Endometrial microvascular endothelial cells (primary cell): ENCODE data around the gene ANKS1B. TPM values are rescaled to one million over a fixed set of nuclear protein-coding genes. Genes with fewer than 3 reads are reported as not detected.
"Not testable (repeated sequence)": the region's sequence is repeated elsewhere in the genome, so short reads cannot be mapped to it uniquely, and the experiment has no call there.

Experiments
- in situ Hi-C: cut with HindIII; loops from 2 replicates; pipeline ENCODE4 v1.10.0; 2017; ENCODE audit warnings: low sequenced_read_pairs, low pct_unique_long_range_greater_than_20kb; ENCODE audit errors: inconsistent ontology term
- total RNA-seq: library from RNA; depleted of rRNA; stranded (reverse); fragments of >200 nt; gene quantifications from one replicate; pipeline ENCODE4 v1.2.3, GENCODE V29; 2015; ENCODE audit errors: inconsistent ontology term

Gene ANKS1B
- total RNA-seq, 1 donor from 2014 or later = not detected

DNA sequence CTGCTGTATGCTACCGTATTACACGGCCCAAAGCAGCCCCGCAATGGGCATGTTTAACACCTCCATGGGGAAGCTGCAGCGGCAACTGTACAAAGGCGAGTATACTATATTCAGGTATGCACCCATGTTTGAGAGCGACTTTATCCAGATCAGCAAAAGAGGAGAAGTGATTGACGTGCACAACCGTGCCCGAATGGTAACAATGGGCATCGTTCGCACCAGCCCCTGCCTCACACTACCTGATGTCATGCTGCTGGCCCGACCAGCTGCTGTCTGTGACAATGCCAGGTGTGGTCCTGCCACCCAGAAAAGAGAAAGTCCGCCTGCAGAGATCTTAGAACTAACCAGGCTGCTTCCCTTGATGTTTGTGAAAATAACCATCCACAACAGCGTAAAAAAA lies 336.6 kb downstream of the ANKS1B start:
- in situ Hi-C loops = no loop called here

DNA sequence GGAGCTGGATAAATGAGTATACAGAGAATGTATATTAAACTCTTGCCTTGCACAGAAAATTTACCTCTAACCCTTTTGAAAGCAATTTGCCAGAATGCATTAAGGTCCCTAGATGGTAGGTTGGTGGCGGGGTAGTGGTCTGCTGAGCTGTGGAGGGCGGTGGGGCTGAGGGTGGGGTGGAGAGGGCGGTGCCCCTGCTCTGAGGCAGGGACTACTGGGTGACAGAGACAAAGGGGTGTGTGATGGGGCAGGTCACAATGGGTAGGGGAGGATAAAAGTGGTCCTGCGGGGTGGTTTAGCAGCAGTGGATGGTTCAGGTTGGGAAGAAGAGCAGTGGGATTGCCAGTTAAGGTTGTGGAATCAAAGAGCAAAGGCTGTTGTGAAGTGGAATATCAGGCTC lies 337.3 kb downstream of the ANKS1B start, which contains the start of gene GARIN6:
TSS of gene GARIN6 (plus strand) at position 301 of the 400 bp plus-strand sequence. CDS start 422 bp downstream, outside the sequence.
- in situ Hi-C loops = no loop called here

- in situ Hi-C loops = no loop called here
Measured at GRCh38 chr12:99644629-99645028, 340.1 kb downstream of the ANKS1B start.

DNA sequence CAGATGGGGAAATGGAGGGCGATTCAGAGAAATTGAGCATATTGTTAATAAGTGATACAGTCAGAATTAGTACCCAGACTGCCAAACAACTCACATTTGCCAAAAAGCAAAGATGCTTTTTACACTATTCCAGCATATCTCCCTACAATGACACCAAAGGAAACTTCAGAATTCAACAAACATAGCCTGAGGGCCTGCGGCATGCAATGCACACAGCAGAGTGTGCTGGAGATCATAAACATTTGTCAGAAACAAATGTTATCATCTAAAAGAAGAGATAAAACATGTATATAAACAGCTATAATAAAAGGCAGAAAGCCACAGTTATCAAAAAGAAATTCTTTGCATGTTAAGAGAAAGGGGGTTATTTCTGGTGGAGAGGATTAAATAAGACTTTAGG lies 357.3 kb downstream of the ANKS1B start:
- in situ Hi-C loops = no loop called here

DNA sequence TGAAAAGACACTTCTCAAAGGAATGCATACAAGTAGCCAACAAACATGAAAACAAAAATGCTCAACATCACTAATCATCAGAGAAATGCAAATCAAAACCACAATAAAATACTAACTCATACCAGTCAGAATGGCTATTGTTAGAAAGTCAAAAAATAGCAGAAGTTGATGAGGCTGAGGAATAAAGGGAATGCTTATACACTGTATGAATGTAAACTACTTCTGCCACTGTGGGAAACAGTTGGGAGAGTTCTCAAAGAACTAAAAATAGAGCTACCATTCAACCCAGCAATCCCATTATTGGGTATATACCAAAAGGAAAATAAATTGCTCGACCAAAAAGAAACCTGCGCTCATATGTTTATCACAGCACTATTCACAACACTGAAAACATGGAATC lies 360.1 kb downstream of the ANKS1B start:
- in situ Hi-C loops = not testable (repeated sequence)

GRCh38 chr12:99620159-99620479 lies 364.6 kb downstream of the ANKS1B start:
- in situ Hi-C loops = no loop called here

GRCh38 chr12:99619389-99620158 lies 365.2 kb downstream of the ANKS1B start:
- in situ Hi-C loops = no loop called here

DNA sequence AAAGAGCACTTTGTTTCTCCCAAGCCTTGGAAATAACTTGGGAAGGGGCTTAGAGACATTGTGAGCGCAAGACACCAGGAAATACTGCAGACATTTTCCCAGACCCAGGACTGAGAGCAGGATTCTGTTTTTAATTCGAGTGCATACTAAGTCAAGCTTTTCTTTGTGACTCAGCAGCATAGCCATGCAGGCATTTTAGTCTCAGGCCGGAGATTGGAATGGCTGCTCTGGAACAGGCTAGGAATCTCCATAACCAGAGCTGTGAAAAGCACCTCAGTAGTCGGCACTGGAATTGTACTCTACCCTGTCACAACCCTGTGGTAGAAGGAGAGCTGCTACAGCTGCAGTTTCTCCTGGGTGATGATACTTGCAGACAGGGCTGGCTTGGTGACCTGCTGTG lies 366.1 kb downstream of the ANKS1B start:
- in situ Hi-C loops = no loop called here

DNA sequence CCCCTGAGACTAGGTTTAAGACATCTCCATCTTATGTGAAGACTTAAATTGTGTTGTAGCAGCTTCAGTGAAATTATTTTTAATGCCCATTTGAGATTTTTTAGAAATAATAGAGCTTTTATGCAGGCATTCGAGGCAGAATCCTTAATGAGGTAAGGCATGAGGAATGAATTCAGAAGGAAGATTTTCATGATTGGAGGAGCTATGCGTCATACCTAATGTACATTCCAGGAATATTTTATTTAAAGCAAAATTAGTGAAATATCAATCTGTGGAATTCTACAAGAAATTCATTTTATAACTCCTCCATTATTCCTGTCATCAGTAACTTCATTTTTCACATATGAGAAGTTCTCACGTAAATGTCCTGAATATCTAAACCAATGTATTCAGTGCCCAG lies 373.1 kb downstream of the ANKS1B start:
- in situ Hi-C loops = no loop called here

- in situ Hi-C loops = no loop called here
Measured at GRCh38 chr12:99611117-99611516, 373.6 kb downstream of the ANKS1B start.

DNA sequence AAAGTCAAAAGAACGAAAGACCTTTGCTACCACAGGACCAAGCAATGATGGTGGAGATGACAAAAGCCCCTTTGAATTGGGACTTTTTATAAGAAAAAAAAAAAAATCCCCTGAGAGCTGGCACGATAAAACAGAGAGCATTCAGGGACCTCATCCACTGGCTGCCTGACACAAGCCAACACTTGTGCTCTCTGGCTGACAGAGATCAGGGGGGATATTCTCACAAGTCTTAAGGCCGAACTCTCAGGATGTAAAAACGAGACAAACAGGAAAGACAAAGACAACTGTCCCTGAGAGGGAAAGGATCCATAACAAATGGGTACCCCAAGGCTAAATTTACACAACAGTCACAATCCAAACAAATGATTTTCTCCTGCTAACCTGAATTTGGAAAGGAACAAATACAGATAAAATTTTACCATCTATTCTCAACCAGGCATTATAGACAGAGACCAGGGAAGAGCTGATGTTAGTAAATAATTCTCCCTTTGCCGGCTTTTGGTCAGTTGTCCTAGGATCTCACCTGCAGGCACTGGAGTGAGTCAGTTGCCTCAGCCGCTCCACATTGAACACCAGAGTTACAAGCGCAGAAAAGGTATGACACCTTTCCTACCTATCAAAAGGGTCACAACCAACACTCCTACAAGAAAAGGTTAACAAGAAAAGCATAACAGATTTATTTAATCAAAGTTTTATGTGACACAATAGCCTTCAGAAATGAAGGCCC lies 375.1 kb downstream of the ANKS1B start:
- in situ Hi-C loops = no loop called here

DNA sequence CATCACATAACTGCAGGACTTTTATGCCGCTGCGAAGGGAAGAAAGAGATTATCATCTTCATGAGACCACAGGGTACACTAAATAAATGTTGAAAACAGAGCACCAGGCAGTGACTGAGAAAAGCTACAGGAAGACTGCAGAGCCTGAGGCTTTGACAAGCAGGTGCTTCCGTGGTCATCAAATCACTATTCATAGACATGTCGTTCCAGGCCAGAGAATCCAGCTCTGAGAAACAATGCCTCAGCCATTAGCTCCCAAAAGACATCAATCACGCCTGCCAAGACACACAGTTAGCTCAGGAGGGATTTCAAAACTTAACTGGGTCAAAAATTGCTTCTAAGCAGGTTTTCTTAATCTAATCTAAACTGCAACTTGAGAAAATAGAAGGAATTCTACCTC lies 384.3 kb downstream of the ANKS1B start:
- in situ Hi-C loops = no loop called here

- in situ Hi-C loops = no loop called here
Measured at GRCh38 chr12:99598785-99599184, 386.0 kb downstream of the ANKS1B start.

GRCh38 chr12:99596762-99597161 lies 388.0 kb downstream of the ANKS1B start:
- in situ Hi-C loops = no loop called here

- in situ Hi-C loops = not testable (repeated sequence)
Measured at GRCh38 chr12:99577125-99577524, 407.6 kb downstream of the ANKS1B start.

DNA sequence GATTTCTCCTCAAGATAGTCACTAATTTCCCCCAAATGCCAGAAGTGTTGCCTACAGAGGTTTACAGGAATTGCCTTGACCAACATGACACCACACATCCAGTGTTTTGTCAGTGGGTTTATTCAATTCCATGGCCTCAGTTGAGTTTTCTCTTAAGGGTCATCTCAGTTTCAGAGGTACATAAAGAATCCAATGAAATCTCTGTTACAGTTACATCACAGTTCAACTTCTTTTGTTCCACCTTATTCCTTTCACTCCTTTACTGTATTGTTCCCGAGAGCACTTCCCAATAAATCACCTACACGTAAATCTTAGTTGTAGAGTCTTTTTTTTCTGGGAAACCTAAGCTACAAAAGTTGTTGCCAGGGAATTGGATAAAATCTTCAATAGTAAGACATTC lies 410.8 kb downstream of the ANKS1B start:
- in situ Hi-C loops = no loop called here

- in situ Hi-C loops = no loop called here
Measured at GRCh38 chr12:99567072-99567471, 417.7 kb downstream of the ANKS1B start.

- in situ Hi-C loops = no loop called here
Measured at GRCh38 chr12:99558109-99558508, 426.6 kb downstream of the ANKS1B start.

DNA sequence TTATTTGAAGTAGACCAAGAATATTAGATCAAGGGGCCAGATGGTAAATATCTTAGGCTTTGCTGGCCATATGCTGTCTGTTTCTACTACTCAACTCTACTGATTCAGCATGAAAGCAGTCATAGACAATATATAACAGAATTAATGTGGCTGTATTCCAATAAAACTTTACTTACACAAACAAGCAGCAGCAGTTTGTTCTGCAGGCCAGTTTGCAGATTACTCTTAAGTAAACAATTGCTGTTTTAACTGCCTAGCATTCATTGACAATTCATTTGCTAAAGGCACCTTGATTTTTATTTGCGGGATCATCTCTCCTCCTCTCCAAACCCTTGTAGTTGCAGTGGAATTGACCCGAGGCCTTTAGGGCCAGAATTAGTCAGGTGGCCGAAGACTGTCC lies 431.3 kb downstream of the ANKS1B start:
- in situ Hi-C loops = no loop called here

- in situ Hi-C loops = no loop called here
Measured at GRCh38 chr12:99552022-99552421, 432.7 kb downstream of the ANKS1B start.
